ENCODE data around the gene SUSD3.
"Not testable (repeated sequence)": the region's sequence is repeated elsewhere in the genome, so short reads cannot be mapped to it uniquely, and the experiment has no call there.

Gene SUSD3

DNA sequence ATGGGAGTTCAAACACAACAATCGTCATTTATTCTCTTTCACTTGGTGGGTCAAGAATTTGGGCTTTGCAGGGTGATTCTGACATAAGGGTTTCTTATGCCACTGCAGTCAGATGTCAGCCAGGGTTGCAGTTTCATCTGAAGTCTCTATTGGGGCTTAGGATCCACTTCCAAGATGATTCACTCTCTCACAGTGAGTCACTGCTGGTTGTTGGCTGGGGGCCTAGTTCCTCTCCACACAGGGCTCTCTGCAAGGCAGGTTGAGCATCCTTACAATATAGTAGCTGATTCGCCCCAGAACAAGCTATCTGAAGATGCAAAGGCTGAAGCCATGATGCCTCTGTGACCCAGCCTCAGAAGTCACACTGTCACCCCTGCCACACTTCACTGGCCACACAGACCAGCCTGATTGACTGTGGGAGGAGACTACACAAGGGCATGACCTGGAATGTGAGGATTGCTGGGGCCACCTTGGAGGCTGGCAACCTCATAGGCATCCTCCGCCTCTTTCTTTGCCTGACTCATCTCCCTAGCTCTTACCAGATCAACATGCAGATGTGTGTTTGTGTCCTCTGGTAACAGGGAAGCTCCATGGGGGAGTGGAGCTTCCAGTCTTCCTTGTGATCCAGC is 33.1 kb downstream of the SUSD3 start:
- DNase-seq (ENCODE audit: insufficient read length, low spot score) (no peak), FAIRE-seq (peak; percentile 71)

DNA sequence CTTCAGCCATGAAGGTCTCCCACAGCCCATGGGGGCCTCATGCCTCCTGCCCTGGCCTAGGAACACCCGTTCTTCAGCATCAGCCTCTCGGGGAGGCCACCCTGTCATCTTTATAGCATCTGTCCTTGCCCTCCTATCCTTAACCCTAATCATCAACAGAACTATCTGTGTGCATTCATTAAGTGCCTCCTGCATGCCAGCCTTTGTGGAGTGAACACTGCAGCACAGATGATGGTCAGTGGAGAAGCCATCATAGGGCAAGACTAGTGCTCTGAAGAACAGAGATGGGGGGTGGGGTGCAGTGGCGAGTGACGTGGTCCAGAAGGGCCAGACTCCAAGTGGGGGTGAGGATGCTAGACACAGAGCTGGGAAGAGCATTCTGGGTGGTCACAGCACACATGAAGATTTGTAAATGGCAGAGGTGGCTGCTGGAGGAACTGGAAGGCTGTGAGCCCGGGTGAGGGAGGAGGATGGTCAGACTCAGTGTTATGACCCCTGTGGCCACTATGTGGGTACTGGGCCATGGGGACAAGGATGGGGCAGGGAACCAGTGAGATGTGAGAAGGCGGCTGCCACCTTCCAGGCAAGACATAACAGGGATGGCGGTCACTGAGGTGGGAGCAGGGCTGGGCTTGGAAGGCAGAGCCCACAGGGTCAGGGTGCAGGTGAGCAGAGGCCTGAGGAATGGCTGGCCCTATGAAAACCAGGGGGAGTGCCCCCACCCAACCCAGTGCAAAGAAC is 33.9 kb downstream of the SUSD3 start:
- DNase-seq (ENCODE audit: insufficient read length, low spot score) = no peak
- FAIRE-seq = no peak

DNA sequence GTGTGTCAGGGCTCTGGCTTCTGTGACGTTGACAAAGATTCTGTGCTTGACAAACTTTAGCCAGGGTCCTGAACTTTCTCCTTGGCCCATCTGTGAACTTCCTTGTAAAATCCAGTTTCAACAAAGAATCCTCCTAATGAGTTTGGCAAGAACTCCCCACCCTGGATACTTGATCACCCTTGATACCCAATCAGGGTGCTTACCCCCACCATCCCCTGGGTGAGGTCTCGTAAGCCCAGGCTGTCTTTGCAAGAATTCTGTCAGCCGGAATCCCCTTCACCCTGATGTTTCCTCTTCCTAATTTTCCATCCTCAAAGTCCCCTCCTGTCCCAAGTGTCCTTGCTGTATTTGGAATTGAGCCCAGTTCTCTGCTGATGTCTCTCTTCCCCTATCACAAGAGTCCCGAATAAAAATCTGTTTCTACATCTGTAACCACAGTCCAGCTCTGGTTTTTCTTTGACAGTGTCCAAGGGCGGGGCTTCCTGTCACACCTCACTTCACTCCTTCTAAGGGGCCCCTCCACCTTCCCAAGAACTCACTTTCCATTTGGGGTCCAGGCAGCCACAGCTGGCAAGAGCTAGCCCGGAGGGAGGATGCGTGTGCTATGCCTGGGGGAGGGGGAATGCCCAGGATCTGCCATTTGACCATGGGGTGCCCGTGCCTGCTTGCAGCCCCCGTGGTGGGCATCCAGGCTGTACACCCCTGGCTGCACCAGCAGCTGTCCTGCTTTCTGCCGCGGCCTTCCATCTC is 34.8 kb downstream of the SUSD3 start:
- DNase-seq (ENCODE audit: insufficient read length, low spot score) = no peak

DNA sequence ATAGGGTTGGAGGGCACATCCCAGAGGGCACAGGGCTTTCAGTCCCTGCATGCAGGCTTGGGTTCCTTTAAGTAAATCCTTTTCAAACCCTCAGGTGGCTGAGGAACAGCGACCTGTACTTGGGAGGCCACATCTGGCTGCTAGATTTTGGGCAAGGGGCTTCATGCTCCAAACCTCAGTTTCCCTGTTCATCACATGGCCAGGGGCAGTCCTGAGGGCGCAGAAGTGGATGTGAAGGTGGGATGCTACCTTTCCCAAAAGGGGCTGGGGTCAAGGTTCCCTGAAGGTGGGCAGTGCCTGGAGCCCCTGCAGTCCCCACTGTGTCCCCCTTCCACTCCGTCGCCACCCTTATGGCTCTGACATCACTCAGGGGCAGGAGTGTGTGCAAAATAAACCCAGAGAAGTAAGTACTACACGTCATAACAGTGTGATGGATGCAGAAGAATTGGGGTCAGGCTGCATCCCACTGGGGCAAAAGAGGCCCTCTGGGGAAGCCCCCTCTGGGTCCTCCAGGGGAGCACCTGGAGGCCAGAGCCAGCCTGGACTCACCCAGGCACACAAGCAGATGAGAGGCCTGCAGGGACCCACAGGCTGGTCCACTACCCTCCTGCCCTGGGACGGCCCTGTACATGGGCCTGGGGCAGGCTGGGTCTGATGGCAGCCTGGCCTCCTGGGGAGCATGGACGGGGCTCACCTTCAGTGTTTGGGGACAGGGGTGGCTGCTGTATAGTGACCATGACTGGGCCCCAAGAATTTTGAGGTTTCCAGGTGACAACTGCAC is 35.6 kb downstream of the SUSD3 start:
- no peak for FAIRE-seq
- DNase-seq (ENCODE audit: insufficient read length, low spot score) = no peak

More for the DNA sequence above, 34.8 kb downstream of the SUSD3 start:
- peak; percentile 95 for FAIRE-seq

- FAIRE-seq (no peak), DNase-seq (ENCODE audit: insufficient read length, low spot score) (no peak)
Measured at GRCh38 chr9:93094658-93095204, 36.2 kb downstream of the SUSD3 start.

DNA sequence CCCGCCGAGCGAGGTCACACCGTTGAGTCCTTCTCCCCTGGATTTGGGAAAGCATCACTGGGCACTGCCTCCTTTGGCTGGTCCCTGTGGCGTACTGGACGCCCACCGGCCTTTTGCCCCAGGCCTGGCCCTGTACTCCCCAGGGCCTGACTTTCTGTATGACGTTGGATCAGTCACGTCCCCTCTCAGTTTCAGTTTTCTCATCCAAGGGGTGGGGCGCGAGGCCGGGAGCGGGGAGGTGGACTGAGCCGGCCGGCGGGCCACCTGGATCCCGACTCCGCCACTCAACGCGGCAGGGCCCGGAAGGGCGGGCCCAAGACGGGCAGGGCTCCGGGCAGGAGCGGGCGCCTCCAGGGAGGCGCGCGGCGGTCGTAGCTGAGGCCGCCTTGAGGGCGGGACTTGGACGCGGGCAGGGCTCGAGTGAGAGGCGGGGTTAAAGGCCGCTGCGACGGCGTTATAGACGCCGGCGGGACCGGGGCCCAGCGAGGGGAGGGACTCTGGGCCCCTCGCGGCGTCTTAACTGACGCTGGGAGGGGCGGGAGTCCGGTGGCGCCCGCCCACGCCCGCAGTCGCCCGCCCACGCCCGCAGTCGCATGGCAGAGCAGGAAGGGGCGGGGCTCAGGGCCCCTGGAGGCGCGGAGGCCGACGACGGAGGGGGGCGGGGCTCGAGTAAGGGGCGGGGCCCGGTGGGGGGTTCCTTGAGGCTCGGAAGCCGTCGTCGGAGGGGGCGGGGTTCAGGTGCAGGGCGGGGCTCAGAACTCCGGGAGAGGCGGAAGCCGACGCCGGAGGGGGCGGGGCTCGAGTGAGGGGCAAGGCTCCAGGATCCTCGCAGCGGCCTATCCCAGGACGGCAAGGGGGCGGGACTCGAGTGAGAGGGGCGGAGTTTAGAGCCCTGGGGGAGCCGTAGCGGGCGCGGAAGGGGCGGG is 37.0 kb downstream of the SUSD3 start:
- peak; percentile 96 for FAIRE-seq
- peak; percentile 84 for DNase-seq (ENCODE audit: insufficient read length, low spot score)

- no peak for FAIRE-seq
- DNase-seq (ENCODE audit: insufficient read length, low spot score) = no peak
Measured at GRCh38 chr9:93096131-93096802, 37.8 kb downstream of the SUSD3 start, which contains the start of gene CARD19. TSS of gene CARD19 (plus strand) at chr9:93096217. CDS start at chr9:93096346, 129 bp downstream.

DNA sequence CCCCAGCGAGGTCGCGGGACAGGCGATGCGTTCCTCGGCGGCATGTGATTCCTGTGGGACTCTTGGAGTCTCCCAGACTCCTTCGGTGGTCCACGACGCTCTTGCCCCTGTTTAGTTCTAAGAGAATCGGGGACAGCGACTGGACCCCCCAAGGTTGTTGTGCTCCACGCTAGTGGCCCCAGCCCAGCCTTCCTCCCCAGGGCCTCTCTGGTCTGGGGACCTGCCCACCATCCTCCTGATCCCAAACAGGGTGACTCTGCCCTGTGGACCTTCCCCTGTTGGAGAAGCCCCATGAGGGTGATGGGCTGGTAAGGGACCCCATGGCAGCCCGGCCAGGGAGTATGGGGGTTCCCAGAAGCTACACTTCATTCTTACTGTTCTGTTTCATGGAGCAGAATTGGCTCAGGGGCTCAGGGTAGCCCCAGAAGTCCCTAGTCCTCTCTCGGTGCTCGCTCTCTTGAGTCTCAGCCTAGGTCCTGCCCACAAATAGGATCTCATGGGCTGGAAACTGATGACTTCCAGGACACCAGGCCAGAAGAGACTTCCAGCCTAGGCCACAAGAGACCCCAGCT is 38.4 kb downstream of the SUSD3 start:
- FAIRE-seq = no peak
- DNase-seq (ENCODE audit: insufficient read length, low spot score) = no peak

DNA sequence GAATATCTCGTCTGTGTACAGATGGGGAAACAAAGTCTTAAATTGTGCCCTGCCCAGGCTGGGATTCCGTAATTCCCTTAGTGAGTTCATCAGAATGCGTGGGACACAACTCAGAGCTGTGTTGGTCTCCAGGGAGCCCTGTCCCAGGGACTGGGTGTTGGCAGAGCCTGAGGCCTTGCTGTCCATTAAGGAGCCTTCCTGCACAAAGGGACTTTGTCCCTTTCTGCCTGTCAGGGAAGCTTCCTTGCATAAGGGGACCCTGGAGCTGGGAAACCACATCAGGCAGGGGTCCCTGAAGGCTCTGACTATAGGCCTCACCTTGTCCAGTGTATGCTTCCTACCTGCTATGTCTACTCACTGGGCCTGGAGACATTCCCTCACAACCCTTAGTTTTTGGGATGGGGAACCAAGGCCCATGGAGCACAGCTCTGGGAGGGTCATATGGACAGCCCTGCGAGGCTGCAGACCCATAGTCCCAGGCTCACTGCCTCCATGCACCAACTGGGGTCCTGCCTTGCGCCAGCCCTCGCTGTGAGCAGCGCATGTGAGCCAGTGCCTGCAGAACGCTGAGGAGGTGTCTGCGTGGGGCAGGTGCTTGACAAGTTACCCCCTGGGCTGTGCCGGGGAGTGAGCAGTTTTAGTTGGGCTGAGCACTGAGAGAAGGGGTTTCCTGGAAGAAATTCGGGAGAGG is 39.2 kb downstream of the SUSD3 start:
- no peak for DNase-seq (ENCODE audit: insufficient read length, low spot score)
- no peak for FAIRE-seq

DNA sequence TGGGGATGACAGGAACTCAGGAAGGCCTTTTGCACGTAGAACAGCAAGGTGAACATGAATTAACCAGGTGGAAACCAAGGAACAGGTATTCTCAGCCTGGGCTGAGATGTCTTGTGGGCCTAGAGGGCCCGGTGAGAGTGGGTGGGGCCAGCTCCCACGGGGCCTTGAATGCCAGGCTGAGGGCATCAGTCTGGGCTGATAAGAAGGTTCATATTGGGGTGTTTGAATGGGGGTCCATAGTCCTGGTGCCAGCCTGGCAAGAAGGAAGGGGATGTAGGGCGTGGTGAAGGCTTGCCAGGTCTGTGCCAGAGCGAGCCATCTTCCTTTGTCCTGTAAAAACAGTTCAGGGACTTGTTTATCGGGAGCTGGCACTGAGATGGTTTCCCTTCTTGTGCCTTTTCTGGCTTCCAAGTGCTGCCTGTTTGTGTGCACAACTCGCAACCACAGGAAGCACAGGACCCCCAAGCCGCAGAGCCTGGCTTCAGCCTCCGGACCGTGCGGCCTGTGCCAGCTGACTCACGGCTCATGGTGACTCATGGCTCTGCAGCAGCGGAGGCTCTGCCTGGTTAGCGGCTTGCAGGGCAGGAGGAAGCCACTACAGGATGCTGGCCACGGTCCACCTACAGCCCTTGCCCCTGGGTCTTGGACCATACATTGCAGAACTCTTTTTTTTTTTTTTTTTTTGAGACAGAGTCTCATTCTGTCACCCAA is 39.9 kb downstream of the SUSD3 start:
- no peak for DNase-seq (ENCODE audit: insufficient read length, low spot score)
- peak; percentile 66 for FAIRE-seq

DNA sequence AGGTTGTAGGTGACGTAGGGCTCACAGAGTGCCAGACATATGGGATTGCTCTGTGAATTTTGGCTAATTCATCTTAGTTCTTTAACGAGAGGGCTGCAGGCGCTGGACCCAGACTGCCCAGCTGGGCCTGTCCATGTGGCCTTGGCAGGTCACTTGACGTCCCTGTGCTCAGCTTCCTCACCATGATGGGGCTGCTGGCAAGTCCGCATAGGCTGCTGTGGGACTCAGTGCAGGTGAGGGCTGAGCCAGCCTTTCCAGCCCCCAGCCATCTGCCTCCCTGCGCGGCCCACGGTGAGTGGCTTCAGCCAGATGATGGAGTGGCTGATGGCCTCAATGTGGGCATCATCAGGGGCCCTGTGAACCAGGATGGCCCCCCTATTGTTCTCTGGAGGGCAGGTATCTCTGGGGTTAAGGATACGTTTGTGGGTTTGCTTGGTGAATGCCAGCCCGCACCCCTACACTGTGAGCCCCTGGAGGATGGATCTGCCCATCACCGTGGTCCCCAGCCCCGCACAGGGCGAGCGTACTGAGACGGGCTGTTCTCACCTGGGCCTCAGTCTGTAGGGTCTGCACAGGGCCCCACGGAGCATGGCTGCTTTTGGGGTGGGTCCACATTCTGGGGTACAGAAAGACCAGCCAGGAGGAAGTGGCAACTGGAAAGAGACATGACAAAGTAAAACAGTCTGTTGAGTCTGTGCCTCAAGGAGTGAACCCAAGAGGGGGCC is 41.2 kb downstream of the SUSD3 start:
- DNase-seq (ENCODE audit: insufficient read length, low spot score) (no peak), FAIRE-seq (no peak)

- no peak for DNase-seq (ENCODE audit: insufficient read length, low spot score)
- FAIRE-seq = no peak
Measured at GRCh38 chr9:93100276-93100636, 41.8 kb downstream of the SUSD3 start.

DNA sequence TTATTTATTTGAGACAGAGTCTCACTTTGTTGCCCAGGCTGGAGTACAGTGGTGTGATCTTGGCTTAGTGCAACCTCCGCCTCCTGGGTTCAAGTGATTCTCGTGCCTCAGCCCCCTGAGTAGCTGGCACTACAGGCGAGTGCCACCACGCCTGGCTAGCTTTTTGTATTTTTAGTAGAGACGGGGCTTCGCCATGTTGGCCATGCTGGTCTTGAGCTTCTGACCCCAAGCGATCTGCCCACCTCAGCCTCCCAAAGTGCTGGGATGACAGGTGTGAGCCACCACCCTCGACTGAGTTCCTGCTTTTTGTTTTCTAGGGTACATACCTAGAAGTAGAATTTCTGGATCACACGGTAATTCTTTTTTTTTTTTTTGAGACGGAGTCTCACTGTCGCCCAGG is 42.6 kb downstream of the SUSD3 start:
- not testable (repeated sequence) for FAIRE-seq; DNase-seq (ENCODE audit: insufficient read length, low spot score)

GRCh38 chr9:93105620-93106019 is 47.1 kb downstream of the SUSD3 start:
- FAIRE-seq (no peak), DNase-seq (ENCODE audit: insufficient read length, low spot score) (no peak)

DNA sequence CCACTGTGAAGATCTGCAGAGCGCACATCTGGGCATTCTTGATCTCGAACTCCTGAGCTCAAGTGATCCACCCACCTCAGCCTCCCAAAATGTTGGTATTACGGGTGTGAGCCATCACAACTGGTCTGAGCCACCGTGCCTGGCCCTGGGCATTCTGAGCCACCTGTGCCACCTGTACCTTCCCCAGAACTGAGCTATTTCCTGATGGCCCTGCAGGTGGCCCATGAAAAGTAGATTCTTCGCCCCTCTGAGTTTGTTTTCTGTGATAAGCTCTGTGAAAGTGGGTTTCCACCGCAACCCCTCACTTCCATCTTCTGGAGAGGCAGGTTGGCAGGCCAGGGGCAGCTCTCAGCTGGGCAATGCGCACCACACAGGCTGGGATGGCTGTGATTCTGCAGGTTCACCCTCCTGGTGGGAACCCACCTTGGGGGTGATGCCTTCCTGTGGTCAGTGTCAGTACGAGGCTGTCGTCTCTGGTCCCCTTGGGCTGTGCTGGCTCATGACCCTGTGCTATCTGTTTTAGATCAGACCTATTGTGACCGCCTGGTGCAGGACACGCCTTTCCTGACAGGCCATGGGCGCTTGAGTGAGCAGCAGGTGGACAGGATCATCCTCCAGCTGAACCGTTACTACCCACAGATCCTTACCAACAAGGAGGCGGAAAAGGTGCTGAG is 48.8 kb downstream of the SUSD3 start:
- DNase-seq (ENCODE audit: insufficient read length, low spot score) (no peak), FAIRE-seq (no peak)

DNA sequence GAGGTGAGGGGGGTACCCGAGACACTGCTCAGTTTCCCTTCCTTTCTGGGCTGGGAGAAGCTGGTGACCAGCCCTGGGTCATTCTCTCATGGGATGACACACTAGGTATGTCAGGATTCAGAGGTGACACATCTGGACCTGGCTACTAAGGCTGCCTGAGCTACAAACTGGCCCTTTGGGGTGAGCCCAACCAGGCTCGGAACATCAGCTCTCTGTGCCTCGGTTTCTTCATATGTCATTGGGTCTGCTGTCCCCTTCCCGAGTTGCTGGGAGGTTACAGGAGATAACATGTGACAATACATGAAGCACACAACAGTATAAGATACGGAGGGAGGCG is 49.3 kb downstream of the SUSD3 start:
- DNase-seq (ENCODE audit: insufficient read length, low spot score) = no peak
- no peak for FAIRE-seq
